Ovary (tissue), 3 donors: ENCODE measurements around the gene FBXO34.

Source experiments
- CTCF ChIP-seq, 3 donors: fragments of 450-650 bp in 2 of 3; fragments of 200-600 bp in 1 of 3; IDR thresholded peaks; one replicate each; pipeline versions ENCODE4 v1.5.1 to v1.8.0; 2016 to 2022; ENCODE audit warnings: antibody characterized with exemption in 3 of 3, mild to moderate bottlenecking in 1 of 3
- POLR2A ChIP-seq: fragments of 450-650 bp; IDR thresholded peaks from one replicate; pipeline ENCODE4 v1.6.1; 2017; ENCODE audit warnings: antibody characterized with exemption, mild to moderate bottlenecking, moderate library complexity
- donor health status: DM: no; HTN: no; CAD: no.

- TF ChIP-seq CTCF (IDR thresholded peaks at IDR 0.05) = peak in 2 of 3 donors; percentile 8 to 15
- no peak for TF ChIP-seq POLR2A
These were observed 83.3 kb downstream of the FBXO34 start for GRCh38 chr14:55354500-55354899.
